Loucy (cell line): ENCODE measurements around the gene STX11.

Source experiments
- H2AFZ ChIP-seq: fragments of 200-600 bp; sonication (generic); 2 replicates; pipeline ENCODE4 v1.6.0; 2016; ENCODE audit warnings: antibody characterized with exemption, mild to moderate bottlenecking, low read length, moderate library complexity
- H3F3A ChIP-seq: fragments of 200-600 bp; 2 replicates; pipeline ENCODE4 v1.6.0; 2016; ENCODE audit warnings: antibody characterized with exemption, low read depth, mild to moderate bottlenecking
- H3K27me3 ChIP-seq: fragments of 200-600 bp; sonication (generic); 2 replicates; pipeline ENCODE4 v1.6.1; 2014; ENCODE audit warnings: low read length, mild to moderate bottlenecking; ENCODE audit not compliant: insufficient read depth, poor library complexity, severe bottlenecking
- H3K36me3 ChIP-seq: fragments of 200-600 bp; sonication (generic); 2 replicates; pipeline ENCODE4 v1.6.1; 2016; ENCODE audit warnings: low read length; ENCODE audit not compliant: insufficient read depth
- H3K4me1 ChIP-seq: fragments of 200-600 bp; sonication (generic); 2 replicates; pipeline ENCODE4 v1.5.1; 2014; ENCODE audit warnings: low read length, mild to moderate bottlenecking; ENCODE audit not compliant: insufficient read depth, poor library complexity, severe bottlenecking
- H3K4me2 ChIP-seq: fragments of 200-600 bp; sonication (generic); 2 replicates; pipeline ENCODE4 v1.6.0; 2014; ENCODE audit warnings: antibody characterized with exemption, low read length, low read depth, mild to moderate bottlenecking; ENCODE audit not compliant: poor library complexity, severe bottlenecking
- H3K4me3 ChIP-seq: fragments of 200-600 bp; sonication (generic); 2 replicates; pipeline ENCODE4 v1.5.1; 2014; ENCODE audit warnings: low read length, mild to moderate bottlenecking, mixed read lengths; ENCODE audit not compliant: poor library complexity, severe bottlenecking
- H3K79me2 ChIP-seq: fragments of 200-600 bp; sonication (generic); 2 replicates; pipeline ENCODE4 v1.6.1; 2014; ENCODE audit warnings: low read length; ENCODE audit not compliant: insufficient read depth
- H3K9ac ChIP-seq: fragments of 200-600 bp; sonication (generic); 2 replicates; pipeline ENCODE4 v1.6.0; 2014; ENCODE audit warnings: mild to moderate bottlenecking, low read depth, low read length, moderate library complexity; ENCODE audit not compliant: poor library complexity, severe bottlenecking
- H3K9me2 ChIP-seq: fragments of 200-600 bp; sonication (generic); replicated peaks from 2 replicates; pipeline ENCODE4 v1.6.1; 2016; ENCODE audit warnings: low read depth, low read length, mixed read lengths
- H3K9me3 ChIP-seq: fragments of 200-600 bp; sonication (generic); 2 replicates; pipeline ENCODE4 v1.6.1; 2014; ENCODE audit warnings: mild to moderate bottlenecking, antibody characterized with exemption, low read length, low read depth; ENCODE audit not compliant: insufficient read depth
- H4K20me1 ChIP-seq: fragments of 200-600 bp; sonication (generic); 2 replicates; pipeline ENCODE4 v1.6.0; 2014; ENCODE audit warnings: antibody characterized with exemption, low read length, mild to moderate bottlenecking; ENCODE audit not compliant: insufficient read depth, poor library complexity, severe bottlenecking
- EZH2phosphoT487 ChIP-seq: fragments of 200-600 bp; IDR thresholded peaks from 2 replicates; pipeline ENCODE4 v1.6.1; 2018; ENCODE audit warnings: antibody characterized with exemption, mild to moderate bottlenecking, moderate library complexity, borderline replicate concordance
- TF ChIP-seq, protein P1 (sequence below): fragments of 200-600 bp; sonication (generic); conservative IDR thresholded peaks from 2 replicates; pipeline ENCODE4 v1.5.1; 2014; ENCODE audit warnings: mild to moderate bottlenecking, antibody characterized with exemption, low read length

Gene STX11

GRCh38 chr6:144122861-144123260 lies 27.5 kb upstream of the STX11 start:
- TF ChIP-seq, protein P1, sequence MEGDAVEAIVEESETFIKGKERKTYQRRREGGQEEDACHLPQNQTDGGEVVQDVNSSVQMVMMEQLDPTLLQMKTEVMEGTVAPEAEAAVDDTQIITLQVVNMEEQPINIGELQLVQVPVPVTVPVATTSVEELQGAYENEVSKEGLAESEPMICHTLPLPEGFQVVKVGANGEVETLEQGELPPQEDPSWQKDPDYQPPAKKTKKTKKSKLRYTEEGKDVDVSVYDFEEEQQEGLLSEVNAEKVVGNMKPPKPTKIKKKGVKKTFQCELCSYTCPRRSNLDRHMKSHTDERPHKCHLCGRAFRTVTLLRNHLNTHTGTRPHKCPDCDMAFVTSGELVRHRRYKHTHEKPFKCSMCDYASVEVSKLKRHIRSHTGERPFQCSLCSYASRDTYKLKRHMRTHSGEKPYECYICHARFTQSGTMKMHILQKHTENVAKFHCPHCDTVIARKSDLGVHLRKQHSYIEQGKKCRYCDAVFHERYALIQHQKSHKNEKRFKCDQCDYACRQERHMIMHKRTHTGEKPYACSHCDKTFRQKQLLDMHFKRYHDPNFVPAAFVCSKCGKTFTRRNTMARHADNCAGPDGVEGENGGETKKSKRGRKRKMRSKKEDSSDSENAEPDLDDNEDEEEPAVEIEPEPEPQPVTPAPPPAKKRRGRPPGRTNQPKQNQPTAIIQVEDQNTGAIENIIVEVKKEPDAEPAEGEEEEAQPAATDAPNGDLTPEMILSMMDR = no peak
- no peak for TF ChIP-seq EZH2phosphoT487
- H3K36me3 ChIP-seq = no peaks in the 10 kb centered on the region
- H3K4me3 ChIP-seq = no peak overlapping the region

DNA sequence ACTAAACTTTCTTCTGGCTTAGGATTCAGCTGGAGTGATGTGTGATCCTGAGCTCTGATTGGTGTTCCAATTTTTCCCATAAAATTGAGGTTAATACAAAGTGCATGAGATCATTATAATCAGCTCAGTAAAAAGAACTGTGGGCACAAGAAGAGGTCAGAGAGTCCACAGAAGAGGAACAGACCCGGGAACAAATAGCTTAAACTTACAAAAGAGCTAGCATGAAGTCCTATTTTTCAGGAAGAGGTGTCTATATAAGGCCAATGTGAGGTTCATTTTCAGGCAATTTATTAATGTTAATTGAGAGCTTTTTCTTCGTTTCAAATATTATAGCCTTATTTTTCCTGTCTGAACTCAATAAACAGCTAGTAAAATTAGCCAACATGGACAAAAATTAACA lies 26.9 kb upstream of the STX11 start:
- Histone ChIP-seq H3K4me2 (no peak overlapping the region), H3K9me3 (no peaks in the 10 kb centered on the region), H2AFZ (peak overlapping the region; percentile 79), H3F3A (no peaks in the 10 kb centered on the region), H3K4me1 (no peaks in the 10 kb centered on the region), H3K9me2 (no peaks in the 10 kb centered on the region), H3K36me3 (no peaks in the 10 kb centered on the region), H3K4me3 (no peak overlapping the region), H3K79me2 (no peaks in the 10 kb centered on the region), H4K20me1 (no peaks in the 10 kb centered on the region), H3K9ac (no peak overlapping the region), H3K27me3 (no peaks in the 10 kb centered on the region)
- TF ChIP-seq, protein P1 = no peak
- TF ChIP-seq EZH2phosphoT487 = no peak

More at GRCh38 chr6:144122861-144123260, 27.5 kb upstream of the STX11 start:
- Histone ChIP-seq H4K20me1 (no peaks in the 10 kb centered on the region), H3K27me3 (no peaks in the 10 kb centered on the region), H3F3A (no peaks in the 10 kb centered on the region), H2AFZ (no peak overlapping the region), H3K9me3 (no peaks in the 10 kb centered on the region), H3K4me2 (no peak overlapping the region), H3K4me1 (no peaks in the 10 kb centered on the region), H3K9ac (no peak overlapping the region), H3K9me2 (no peaks in the 10 kb centered on the region), H3K79me2 (no peaks in the 10 kb centered on the region)

GRCh38 chr6:144123836-144124235 lies 26.5 kb upstream of the STX11 start:
- Histone ChIP-seq H3K9ac (no peak overlapping the region), H3K4me3 (no peak overlapping the region), H4K20me1 (no peaks in the 10 kb centered on the region), H3K4me2 (no peak overlapping the region), H3K36me3 (no peaks in the 10 kb centered on the region), H3K9me2 (no peaks in the 10 kb centered on the region), H3K9me3 (no peaks in the 10 kb centered on the region), H2AFZ (peak overlapping the region; percentile 79), H3K27me3 (no peaks in the 10 kb centered on the region), H3K79me2 (no peaks in the 10 kb centered on the region), H3F3A (no peaks in the 10 kb centered on the region), H3K4me1 (no peaks in the 10 kb centered on the region)
- TF ChIP-seq, protein P1 = no peak
- TF ChIP-seq EZH2phosphoT487 = no peak
